Stimulated activated CD8-positive, alpha-beta memory T cell treated with anti-CD3 and anti-CD28 coated beads, Interleukin-4, amount 100 ng/mL, for 24 hours (primary cell): ENCODE data around the gene CCDC152.
"Not testable (repeated sequence)": the region's sequence is repeated elsewhere in the genome, so short reads cannot be mapped to it uniquely, and the experiment has no call there.

ENCODE experiments used
- DNase-seq: peaks from one replicate; pipeline ENCODE4 v3.0.0-alpha.2; 2020; ENCODE audit warnings: low read depth

Gene CCDC152

DNA sequence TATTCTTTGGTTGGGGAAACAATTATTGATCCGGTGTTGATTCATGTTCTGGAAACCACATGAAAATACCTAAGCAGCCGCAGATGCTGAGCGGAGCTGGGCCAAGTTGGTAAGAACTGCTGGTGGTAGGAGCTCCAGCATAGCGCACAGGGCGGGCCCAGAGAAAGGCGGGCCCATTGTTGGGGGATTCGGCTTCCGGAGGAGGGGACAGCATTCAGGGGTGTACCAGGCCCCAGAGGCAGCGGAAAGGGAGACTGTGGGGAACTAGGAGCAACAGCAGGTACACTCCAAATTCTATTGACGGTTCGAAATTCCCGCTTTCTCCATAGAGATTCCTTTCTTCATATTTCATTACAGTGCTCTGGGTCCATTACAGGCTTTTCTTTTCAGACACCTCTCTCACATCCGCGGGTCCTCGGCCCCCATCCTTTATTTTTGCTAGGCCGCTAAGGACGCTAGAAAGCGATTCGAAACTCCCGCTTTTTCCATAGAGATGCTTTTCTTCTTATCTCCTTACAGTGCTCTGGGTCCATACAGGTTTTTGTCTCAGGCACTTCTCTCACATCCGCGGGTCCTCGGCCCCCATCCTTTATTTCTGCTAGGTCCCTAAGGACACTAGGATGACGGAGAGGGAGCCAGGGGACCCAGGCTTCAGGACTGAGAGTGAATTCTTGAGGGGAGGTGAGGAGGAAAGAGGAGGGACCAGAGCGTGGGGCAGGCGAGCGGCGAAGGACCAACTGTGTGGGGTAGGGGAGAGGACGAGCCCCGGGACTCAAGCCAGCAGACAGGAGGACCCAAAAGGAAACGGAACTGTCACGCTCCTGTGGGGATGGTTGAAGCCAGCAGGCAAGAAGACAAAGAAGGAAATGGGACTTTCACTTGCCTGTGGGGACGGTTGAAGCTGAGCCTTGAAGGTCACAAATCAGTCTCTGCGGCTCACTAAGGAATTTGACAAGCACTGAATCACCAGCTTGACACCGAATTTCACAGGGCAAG, at the start of gene CCDC152:
TSS of gene CCDC152 (plus strand) at position 213 of the 996 bp plus-strand sequence. CDS start 2,304 bp downstream, outside the sequence.
- DNase-seq, result peak; percentile 44

GRCh38 chr5:42715785-42716184, 40.8 kb upstream of the CCDC152 start:
- DNase-seq, result no peak

DNA sequence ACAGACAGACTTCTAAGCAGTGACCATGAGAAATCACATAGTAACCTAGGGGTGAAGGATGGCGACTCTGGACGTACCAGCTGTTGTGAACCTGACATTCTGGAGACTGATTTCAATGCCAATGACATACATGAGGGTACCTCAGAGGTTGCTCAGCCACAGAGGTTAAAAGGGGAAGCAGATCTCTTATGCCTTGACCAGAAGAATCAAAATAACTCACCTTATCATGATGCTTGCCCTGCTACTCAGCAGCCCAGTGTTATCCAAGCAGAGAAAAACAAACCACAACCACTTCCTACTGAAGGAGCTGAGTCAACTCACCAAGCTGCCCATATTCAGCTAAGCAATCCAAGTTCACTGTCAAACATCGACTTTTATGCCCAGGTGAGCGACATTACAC, 38.0 kb upstream of the CCDC152 start:
- no peak for DNase-seq

DNA sequence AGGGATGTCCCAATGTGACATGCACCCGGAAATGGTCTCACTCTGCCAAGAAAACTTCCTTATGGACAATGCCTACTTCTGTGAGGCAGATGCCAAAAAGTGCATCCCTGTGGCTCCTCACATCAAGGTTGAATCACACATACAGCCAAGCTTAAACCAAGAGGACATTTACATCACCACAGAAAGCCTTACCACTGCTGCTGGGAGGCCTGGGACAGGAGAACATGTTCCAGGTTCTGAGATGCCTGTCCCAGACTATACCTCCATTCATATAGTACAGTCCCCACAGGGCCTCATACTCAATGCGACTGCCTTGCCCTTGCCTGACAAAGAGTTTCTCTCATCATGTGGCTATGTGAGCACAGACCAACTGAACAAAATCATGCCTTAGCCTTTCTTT, 37.6 kb upstream of the CCDC152 start:
- DNase-seq, result no peak

GRCh38 chr5:42720251-42720650, 36.4 kb upstream of the CCDC152 start:
- no peak for DNase-seq

DNA sequence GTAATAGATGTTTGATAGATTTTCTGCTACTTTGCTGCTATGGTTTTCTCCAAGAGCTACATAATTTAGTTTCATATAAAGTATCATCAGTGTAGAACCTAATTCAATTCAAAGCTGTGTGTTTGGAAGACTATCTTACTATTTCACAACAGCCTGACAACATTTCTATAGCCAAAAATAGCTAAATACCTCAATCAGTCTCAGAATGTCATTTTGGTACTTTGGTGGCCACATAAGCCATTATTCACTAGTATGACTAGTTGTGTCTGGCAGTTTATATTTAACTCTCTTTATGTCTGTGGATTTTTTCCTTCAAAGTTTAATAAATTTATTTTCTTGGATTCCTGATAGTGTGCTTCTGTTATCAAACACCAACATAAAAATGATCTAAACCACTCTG, 35.1 kb upstream of the CCDC152 start:
- DNase-seq, result no peak

DNA sequence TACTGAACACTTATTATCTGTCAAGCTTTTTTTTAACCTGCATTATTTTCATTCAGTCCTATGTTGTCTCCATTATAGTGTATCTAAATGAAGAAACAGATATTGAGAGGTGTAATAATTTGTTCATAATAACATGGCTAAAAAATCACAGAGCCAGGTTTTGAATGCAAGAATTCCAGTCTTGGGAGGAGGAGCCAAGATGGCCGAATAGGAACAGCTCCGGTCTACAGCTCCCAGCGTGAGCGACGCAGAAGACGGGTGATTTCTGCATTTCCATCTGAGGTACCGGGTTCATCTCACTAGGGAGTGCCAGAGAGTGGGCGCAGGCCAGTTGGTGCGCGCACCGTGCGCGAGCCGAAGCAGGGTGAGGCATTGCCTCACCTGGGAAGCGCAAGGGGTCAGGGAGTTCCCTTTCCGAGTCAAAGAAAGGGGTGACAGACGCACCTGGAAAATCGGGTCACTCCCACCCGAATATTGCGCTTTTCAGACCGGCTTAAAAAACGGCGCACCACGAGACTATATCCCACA, 22.0 kb upstream of the CCDC152 start:
- DNase-seq, result not testable (repeated sequence)

DNA sequence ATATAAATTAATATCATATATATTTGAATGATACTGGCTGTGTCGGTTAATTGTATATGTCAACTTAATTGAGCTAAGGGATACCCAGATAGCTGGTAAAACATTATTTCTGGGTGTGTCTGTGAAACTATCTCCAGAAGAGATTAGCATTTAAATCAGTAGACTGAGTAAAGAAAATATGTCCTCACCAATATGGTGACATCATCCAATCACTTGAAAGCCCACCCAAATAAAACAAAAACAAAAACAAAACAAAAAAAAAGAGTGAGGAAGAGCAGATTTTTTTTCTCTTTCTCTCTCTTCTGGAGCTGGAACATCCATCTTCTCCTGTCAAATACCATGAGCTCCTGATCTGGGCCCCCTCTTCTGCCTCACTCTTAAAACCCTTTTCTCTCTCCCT, 15.7 kb upstream of the CCDC152 start:
- no peak for DNase-seq

DNA sequence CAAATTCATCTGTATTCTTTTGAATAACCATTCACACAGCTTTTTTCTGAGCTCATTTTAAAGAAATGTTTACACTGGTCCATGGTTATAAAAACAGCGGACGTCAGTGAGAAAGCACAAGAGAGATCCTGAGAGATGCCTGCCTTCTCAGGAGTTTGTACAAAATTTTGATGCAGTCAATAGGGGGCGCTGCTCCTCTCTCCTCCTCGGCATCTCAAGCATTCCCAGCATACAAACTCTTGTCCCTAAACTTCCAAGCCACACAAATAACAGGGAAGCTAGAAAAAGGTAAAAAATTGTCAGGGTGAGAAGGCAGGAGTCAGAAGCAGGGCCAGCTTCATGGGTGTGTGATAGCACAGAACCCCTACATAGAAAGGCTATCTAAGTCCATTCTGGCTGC, 11.2 kb upstream of the CCDC152 start:
- no peak for DNase-seq

- no peak for DNase-seq
These were observed 10.8 kb upstream of the CCDC152 start for GRCh38 chr5:42745856-42746255.

DNA sequence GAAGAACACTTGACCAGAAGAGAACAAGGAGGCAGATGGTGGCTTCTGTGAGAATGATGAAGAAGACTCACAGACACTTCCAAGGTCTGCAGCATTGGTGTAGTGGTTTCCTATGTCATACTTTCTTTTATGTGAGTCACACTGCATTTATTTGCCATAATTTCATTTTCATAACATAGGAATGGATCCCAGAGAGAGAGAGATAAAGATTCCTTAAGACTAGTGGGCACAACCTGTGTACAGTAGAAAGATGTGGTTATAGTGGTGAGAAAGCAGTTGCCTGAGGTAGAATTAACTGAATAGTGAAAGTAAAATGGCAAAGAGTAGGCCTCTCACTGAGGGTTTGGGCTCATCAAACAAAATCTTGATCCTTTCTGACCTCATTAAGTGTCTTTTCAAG, 7.6 kb upstream of the CCDC152 start:
- no peak for DNase-seq

DNA sequence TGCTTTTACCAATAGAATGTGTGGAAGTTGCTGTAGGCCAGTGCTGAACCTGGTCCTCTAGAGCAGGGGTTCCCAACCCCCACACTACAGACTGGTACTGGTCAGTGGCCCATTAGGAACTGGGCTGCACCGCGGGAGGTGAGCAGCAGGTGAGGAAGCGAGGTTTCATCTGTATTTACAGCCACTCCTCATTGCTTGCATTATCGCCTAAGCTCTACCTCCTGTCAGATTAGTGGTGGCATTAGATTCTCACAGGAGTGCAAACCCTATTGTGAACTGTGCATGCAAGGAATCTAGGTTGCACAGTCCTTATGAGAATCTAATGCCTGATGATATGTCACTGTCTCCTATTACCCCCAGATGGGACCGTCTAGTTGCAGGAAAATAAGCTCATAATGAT, 6.1 kb upstream of the CCDC152 start:
- DNase-seq, result no peak

DNA sequence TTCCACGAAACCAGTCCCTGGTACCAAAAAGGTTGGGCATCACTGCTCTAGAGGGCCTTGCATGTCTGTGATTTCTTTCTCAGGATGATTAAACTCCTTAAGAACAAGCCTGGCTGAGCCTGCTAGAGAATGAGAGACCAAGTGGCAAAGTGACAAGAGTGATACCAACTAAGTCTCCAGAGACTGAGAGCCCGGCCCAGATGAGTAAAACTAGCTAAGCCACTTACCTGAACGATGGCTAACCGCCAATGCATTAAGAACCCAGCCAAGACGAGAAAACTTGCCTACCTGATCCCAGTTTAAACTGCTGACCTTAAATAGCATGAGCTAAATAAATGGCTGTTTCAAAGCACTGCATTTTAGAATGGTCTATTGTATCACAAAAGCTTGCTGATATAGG, 5.6 kb upstream of the CCDC152 start:
- DNase-seq, result no peak

- DNase-seq, result no peak
These were observed 3.5 kb upstream of the CCDC152 start for GRCh38 chr5:42753099-42753498.

- DNase-seq, result no peak
These were observed 2.8 kb downstream of the CCDC152 start for GRCh38 chr5:42759456-42759855.

- DNase-seq, result no peak
These were observed 3.8 kb downstream of the CCDC152 start for GRCh38 chr5:42760426-42760825.

- DNase-seq, result no peak
These were observed 5.2 kb downstream of the CCDC152 start for GRCh38 chr5:42761791-42762190.

GRCh38 chr5:42767491-42768105, 11.0 kb downstream of the CCDC152 start:
- no peak for DNase-seq

DNA sequence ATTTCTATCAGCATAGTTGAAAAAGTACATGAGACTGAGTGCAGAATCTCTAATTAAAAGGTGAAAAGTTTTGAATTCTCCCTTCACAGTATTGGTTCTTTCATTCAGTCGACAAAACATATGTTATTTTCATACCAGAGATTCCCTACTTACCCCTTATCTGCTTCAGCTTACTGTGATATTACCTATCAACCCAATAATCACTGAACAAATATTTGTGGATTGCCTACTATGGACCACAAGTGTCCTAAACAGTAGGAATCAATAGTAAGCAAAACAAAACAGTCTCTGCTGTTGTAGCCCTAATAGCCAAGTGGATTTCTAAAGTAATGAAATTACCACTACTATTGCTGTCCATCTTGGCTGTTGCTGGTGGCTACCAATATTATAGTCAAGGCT, 11.5 kb downstream of the CCDC152 start:
- DNase-seq, result no peak

DNA sequence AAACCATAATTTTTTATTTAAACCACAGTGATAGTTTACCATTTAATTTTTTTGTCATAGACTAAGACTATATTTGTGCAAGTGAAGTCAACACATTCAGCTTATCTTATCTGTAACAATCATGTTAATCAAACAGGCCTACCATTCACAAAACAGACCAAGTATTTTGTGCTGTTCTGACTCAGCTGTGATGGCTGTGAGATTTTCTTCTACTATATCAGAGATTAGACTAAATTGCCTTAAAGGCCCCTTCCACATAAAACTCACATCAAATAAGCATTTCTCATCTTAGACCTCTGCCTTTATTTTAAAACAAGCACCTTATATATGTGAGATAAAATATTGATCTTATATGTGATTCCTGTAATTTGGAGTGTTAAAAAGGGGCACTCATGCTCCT, 13.4 kb downstream of the CCDC152 start:
- DNase-seq, result no peak

GRCh38 chr5:42772265-42772993, 15.8 kb downstream of the CCDC152 start:
- DNase-seq, result no peak

- DNase-seq, result no peak
These were observed 22.5 kb downstream of the CCDC152 start for GRCh38 chr5:42779083-42779482.
